Measurements from ENCODE around the gene SNX5. TPM values are rescaled to one million over a fixed set of nuclear protein-coding genes. Genes with fewer than 3 reads are reported as not detected.

The SNX5 gene
- polyA plus RNA-seq, 1 experiment, result 150 TPM

GRCh38 chr20:18011951-18012645 is 43.5 kb upstream of the SNX5 start:
- ChIA-PET CTCF (no interaction called here), POLR2A (no interaction called here)
- H3K27ac ChIP-seq (ENCODE audit: low read depth, low read length), result no peak overlapping the region
- no peak for DNase-seq (ENCODE audit: low read depth, low spot score)
- H3K4me3 ChIP-seq (ENCODE audit: low read depth, low read length), result no peak overlapping the region
- no peaks in the 10 kb centered on the region for H3K9me3 ChIP-seq (ENCODE audit: control insufficient read depth, insufficient read depth, low read length)
- no peak for TF ChIP-seq CTCF (IDR thresholded peaks at IDR 0.05; ENCODE audit: low read depth, low read length)
- H3K27me3 ChIP-seq (ENCODE audit: control insufficient read depth, insufficient read depth, low read length), result peaks cover 2% of the 10 kb centered on the region

- no peak for DNase-seq (ENCODE audit: low read depth, low spot score)
- no peaks in the 10 kb centered on the region for H3K27me3 ChIP-seq (ENCODE audit: control insufficient read depth, insufficient read depth, low read length)
- no peak overlapping the region for H3K27ac ChIP-seq (ENCODE audit: low read depth, low read length)
- ChIA-PET POLR2A (no interaction called here), CTCF (no interaction called here)
- no peak overlapping the region for H3K4me3 ChIP-seq (ENCODE audit: low read depth, low read length)
- no peak for TF ChIP-seq CTCF (IDR thresholded peaks at IDR 0.05; ENCODE audit: low read depth, low read length)
- H3K9me3 ChIP-seq (ENCODE audit: control insufficient read depth, insufficient read depth, low read length), result no peaks in the 10 kb centered on the region
These were observed 42.9 kb upstream of the SNX5 start for GRCh38 chr20:18011482-18011881.

DNA sequence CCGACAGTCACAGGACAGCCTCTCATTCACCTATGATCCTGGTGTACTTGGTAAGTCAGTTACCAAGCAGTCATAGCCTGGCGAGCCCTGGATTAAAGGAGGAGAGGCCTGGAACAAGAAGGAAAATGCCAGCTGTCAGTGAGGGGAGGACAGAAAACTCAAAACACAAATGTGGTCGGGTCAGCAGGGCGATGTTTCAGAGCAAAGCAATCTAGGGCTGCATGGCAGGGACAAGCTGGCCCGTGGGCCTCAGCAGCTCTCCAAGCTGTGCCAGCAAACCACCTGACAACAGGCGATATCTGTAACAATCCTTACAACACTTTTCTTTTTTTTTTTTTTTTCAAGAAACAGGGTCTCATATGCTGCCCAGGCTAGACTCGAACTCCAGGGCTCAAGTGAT is 40.5 kb upstream of the SNX5 start:
- ChIA-PET POLR2A (no interaction called here), CTCF (no interaction called here)
- Histone ChIP-seq H3K4me3 (ENCODE audit: low read depth, low read length) (no peak overlapping the region), H3K27ac (ENCODE audit: low read depth, low read length) (no peak overlapping the region), H3K27me3 (ENCODE audit: control insufficient read depth, insufficient read depth, low read length) (peaks cover 3% of the 10 kb centered on the region), H3K9me3 (ENCODE audit: control insufficient read depth, insufficient read depth, low read length) (no peaks in the 10 kb centered on the region)
- no peak for DNase-seq (ENCODE audit: low read depth, low spot score)
- TF ChIP-seq CTCF (IDR thresholded peaks at IDR 0.05; ENCODE audit: low read depth, low read length), result no peak

GRCh38 chr20:18007534-18008292 is 39.1 kb upstream of the SNX5 start:
- CTCF ChIA-PET, result no interaction called here
- POLR2A ChIA-PET, result interaction anchor here (0.6 to 0.9 kb wide), 2 partner anchors 166 to 280 kb away, joined by 3 read pairs; partner anchors contain the start of gene ZNF133

More at GRCh38 chr20:18007534-18008292, 39.1 kb upstream of the SNX5 start:
- Histone ChIP-seq H3K9me3 (ENCODE audit: control insufficient read depth, insufficient read depth, low read length) (no peaks in the 10 kb centered on the region), H3K27me3 (ENCODE audit: control insufficient read depth, insufficient read depth, low read length) (peaks cover 3% of the 10 kb centered on the region), H3K27ac (ENCODE audit: low read depth, low read length) (no peak overlapping the region), H3K4me3 (ENCODE audit: low read depth, low read length) (no peak overlapping the region)
- TF ChIP-seq CTCF (IDR thresholded peaks at IDR 0.05; ENCODE audit: low read depth, low read length), result no peak
- no peak for DNase-seq (ENCODE audit: low read depth, low spot score)

All from AG04450 (cell line).